ENCODE results near the gene CDC42BPA.

CDC42BPA gene

DNA sequence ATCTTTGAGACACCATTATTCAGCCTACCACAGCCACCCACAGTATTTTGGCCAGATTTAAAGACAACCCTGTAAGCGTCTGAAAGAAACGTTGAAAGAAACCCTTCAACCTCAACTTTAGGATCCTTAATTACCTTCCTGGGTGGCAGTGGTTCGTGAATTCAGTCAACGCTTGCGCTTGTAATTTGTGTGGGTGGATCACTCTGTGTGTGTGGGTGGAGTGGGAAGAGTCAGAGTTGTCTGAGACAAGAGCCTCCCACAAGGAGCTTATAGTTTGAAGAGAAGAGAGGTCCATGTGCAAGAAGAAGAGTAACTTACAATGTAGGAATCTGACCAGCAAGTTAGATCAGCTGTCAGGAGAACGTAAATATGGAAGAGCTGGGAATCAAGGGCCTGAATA is 369.8 kb downstream of the CDC42BPA start:
- no peak for DNase-seq (ENCODE audit: low spot score)

DNA sequence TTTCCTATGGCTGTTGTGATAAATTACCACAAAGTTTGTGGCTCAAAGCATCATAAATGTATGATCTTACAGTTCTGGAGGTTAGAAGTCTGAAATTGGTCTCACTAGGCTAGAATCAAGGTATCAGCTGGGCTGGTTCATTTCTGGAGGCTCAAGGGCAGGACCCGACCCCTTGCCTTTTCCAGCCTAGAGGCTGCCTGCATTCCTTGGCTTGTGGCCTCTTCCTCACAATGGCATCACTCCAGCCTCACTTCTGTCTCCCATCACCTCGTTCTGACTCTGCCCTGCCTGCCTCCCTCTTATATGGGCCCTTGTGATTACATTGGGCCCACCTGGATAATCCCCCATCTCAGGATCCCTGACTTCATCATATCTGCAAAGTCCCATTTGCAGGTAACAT is 370.2 kb downstream of the CDC42BPA start:
- no peak for DNase-seq (ENCODE audit: low spot score)

DNA sequence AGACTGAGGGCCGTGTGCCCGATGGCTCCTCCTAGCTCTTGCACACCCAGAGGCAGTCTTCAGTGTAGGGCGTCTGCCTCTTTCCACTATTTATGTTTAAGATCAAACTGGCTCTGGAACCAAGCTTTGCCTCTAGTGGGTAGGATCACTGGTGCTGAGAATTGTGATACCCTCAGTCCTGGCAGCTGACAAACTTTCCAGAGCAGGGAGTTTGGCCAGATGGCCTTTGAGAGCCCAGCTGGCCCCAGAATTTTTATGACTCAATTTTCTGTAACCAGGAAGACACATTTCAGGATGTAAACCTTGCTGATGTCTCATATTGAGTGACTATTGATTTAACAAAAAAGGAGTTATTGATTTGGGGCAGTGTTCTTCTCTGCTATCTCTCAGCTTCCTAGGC is 371.5 kb downstream of the CDC42BPA start:
- DNase-seq (ENCODE audit: low spot score), result no peak

DNA sequence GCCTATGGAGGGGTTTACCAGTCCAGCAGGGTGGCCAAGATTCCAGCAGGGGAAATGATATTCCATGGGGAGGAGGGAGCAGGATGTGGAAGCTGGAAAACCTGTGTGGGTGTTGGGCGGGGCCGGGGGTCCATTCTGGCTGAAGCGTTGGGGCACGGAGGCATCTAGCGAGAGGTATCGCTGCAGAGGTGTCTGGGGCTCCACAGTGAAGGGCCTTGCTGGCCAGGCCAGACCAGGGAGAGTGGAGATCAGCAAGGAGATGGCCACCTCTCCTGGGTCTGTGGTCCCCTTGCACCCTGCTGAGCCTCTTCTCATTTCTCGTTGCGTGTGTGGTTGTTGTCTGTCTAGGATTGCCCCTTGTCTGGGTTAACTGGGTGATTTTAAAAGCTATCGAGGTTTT is 372.0 kb downstream of the CDC42BPA start:
- no peak for DNase-seq (ENCODE audit: low spot score)

DNA sequence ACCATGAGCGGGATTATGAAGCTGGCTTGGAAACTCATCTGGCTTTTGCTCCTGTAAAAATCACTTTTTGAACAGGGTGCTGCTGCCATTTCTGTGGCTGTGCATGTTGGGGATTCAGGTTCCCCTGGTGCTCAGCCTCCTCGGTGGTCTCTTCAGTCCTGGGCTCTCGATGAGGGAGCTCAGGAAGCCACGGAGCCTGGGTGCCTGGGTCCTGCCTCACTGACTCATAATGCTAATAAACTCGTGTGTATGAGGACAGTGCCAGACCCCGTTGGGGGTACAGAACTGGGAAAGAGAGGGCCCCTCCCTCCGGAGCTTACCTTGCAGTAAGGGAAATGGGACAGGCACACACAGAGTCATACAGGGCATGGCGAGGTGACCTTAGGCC is 372.4 kb downstream of the CDC42BPA start:
- no peak for DNase-seq (ENCODE audit: low spot score)

DNA sequence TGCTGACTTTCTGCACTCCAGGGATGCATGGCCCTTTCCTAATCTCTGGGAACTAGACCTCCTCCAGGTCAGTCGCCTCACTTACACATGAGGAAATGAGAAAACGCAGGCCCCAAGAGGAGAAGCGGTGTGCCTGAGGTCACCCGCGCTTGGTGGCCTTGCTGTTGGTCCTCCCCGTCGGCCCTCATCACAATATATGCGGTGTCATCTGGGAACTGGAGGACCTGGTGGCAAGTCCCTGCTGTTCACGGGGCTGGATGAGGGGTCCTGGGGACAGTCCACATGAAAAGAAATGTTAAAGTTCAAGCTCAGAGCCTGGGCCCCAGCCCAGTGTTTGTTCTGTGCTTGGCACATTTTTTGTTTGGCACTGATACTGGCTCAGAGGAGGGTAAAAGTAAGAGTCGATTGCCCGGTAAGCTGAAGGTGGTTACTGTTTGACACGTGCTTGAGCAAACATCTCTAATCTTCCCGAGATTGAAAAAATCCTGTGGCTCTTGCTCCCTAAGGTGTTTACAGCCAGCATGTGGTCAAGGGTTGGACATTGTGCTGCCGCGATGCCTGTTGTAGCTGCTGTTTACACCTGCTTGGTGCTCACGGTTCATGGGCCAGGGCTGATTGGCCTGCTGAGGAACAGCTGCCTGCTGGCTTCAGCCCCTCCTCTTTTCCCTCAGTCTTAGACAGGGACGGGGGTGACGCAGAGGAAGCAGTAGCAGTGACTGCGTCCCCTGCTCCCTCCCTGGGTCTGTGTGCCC is 373.0 kb downstream of the CDC42BPA start:
- peak; percentile 11 for DNase-seq (ENCODE audit: low spot score)

DNA sequence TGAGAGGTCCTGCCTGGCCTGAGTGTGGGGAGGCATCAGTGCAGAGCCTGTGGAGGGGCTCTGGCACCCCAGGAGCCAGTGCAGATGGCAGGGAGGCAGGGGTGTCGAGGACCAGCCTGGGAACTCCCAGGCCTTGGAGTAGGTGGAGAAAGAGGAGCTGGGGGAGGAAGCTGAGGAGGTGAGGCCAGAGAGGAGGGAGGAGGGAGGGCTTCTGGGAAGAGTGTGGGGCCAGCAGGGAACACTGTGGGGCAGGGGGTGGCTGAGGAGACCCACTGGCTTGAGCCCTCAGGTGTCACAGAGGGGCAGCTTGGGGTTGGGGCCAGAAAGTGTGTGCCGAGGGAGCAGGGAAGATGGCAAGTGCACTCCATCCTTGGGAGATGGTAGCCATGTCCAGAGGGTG is 374.4 kb downstream of the CDC42BPA start:
- no peak for DNase-seq (ENCODE audit: low spot score)

DNA sequence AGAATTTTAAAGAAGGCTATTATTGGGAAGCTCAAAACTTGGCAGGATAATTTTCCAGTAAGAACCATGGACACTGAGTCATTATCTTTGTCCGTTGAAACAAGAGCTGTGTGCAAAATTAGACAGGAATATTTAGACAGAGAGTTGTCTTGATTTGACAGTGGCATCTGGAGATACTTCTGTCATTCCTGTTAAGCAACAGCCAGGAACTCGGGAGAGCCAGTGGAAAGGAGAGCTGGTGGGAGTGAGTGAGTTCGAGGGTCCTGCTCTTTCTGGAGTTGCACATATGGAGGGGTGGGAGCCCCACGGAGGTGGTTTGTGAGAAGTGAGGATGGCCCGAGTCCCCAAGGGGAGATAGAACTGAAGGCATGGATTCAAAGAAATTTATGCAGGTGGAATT is 375.1 kb downstream of the CDC42BPA start:
- no peak for DNase-seq (ENCODE audit: low spot score)

DNA sequence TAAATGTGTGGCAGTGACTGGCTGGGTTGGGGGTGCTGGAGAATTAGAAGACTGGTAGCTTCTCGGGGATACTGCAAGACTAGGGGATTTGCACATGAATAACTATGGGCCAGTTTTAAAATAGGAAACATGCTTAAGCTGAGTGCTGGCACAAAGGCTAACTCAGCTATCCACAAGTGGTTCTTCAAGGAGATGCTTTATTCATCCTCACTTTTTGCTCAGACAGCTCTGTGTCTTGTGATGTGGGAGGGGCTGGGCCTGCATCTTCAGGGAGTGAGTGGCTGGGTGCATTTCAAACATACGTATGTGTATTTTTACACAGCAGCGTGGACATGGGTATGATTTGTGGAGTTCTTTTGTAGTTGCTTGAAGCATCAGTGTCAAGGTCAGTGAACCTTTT is 375.9 kb downstream of the CDC42BPA start:
- DNase-seq (ENCODE audit: low spot score), result no peak

DNA sequence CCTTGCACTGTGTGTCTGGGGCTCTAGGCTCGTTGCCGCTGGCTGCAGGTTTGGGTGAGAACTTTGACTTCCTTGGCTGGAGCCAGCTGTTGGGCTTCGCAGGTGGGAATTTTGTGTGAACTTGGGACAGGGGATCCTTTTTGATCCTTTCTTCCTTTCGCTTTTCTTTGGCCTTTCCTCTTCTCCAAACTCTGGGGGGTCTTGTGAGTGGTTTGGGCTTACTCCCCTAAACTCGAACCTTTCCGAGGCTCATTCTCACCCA is 377.6 kb downstream of the CDC42BPA start:
- no peak for DNase-seq (ENCODE audit: low spot score)

DNA sequence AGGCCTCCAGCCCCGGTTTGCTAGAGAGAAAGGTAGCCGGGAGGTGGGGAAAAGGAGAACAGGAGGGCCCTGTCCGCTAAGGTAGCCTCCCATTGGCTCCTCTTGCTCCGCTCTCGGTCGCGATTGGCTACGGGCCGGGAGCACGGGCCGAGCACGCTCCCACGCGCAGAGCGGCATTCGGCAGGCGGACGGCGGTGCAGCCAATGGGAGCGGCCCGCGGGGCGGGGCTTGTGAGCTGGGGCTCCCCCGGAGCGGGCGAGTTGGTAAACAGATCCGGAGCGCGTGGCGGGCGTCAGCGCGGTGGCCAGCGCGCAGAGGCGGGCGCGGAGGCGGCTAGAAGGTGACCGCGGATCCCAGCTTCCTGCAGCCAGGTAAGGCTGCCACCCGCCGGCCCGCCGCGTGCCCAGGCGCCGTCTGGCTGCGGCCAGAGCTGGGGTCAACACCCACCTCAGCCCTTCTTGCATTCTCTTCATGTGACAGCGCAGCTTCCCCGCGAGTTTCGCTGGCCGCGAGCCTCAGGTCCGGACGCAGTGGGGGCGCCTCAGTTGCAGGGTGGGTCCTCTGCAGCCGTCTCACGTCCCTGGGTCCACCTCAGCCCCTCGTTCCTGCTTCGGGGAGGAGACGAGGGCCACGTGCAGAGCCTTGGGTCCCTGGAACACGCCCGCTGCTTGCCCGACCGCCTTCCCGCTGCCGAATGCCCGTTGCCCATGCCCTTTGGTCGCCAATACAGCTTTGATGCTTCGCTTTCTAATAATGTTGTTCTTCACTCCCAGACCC is 378.1 kb downstream of the CDC42BPA start, which contains the start of gene COQ8A:
COQ8A (plus strand) TSS at position 266 of the 777 bp plus-strand sequence. CDS start 21,092 bp downstream, outside the sequence.
- DNase-seq (ENCODE audit: low spot score), result peak; percentile 99

Small RNA genes within 50 kb of the gene (small RNA-seq; reads per million reads assigned to genes)
- 0 reads per million in 2 experiments for gene AL353689.1
